Measurements from ENCODE around the gene TECTB.

DNA sequence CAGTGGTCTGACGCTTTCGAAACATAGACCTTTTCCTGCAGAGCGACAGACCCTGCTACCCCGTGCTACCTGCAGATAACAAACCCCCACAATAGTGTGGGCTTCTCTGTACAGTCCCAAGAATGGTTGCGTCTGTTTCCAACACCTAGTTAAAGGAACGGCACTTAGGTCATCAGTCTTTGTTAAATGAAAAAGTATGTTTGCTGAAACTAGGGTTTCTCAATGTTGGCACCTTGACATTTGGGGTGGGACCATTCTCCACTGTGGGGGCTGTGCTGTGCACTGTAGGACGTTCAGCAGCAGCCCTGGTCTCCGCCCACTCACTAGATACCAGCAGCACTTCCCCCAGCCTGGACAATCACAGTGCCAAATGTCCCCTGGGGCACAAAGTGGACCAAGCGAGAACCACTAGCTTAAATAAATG lies 13.7 kb downstream of the TECTB start:
- TF ChIP-seq, protein P1, sequence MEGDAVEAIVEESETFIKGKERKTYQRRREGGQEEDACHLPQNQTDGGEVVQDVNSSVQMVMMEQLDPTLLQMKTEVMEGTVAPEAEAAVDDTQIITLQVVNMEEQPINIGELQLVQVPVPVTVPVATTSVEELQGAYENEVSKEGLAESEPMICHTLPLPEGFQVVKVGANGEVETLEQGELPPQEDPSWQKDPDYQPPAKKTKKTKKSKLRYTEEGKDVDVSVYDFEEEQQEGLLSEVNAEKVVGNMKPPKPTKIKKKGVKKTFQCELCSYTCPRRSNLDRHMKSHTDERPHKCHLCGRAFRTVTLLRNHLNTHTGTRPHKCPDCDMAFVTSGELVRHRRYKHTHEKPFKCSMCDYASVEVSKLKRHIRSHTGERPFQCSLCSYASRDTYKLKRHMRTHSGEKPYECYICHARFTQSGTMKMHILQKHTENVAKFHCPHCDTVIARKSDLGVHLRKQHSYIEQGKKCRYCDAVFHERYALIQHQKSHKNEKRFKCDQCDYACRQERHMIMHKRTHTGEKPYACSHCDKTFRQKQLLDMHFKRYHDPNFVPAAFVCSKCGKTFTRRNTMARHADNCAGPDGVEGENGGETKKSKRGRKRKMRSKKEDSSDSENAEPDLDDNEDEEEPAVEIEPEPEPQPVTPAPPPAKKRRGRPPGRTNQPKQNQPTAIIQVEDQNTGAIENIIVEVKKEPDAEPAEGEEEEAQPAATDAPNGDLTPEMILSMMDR (IDR thresholded peaks at IDR 0.05) = no peak
- no peak for TF ChIP-seq POLR2A (IDR thresholded peaks at IDR 0.05)

All from esophagus squamous epithelium (tissue), 4 donors.